Neural cell (in vitro differentiated cells): ENCODE measurements around the gene GASK1A. TPM values are rescaled to one million over a fixed set of nuclear protein-coding genes. Genes with fewer than 3 reads are reported as not detected.

Source experiments
- H2AFZ ChIP-seq: fragments of 200-600, 300-800 bp; sonication (generic), shearing (Covaris generic); 2 replicates; pipeline ENCODE4 v1.6.0; 2014; ENCODE audit warnings: low read depth, mild to moderate bottlenecking, antibody characterized with exemption, low read length, moderate library complexity
- H3F3A ChIP-seq: fragments of 200-600 bp; shearing (Covaris generic); 2 replicates; pipeline ENCODE4 v1.6.1; 2016; ENCODE audit warnings: mild to moderate bottlenecking, moderate library complexity, mixed read lengths, antibody characterized with exemption, low read length; ENCODE audit not compliant: insufficient read depth, poor library complexity, severe bottlenecking
- H3K27ac ChIP-seq: fragments of 200-600, 300-800 bp; sonication (generic), shearing (Covaris generic); 2 replicates; pipeline ENCODE4 v1.5.1; 2014; ENCODE audit warnings: mild to moderate bottlenecking, low read length, moderate library complexity
- H3K27me3 ChIP-seq: fragments of 300-800, 200-600 bp; sonication (generic), shearing (Covaris generic); 2 replicates; pipeline ENCODE4 v1.6.0; 2014; ENCODE audit warnings: mild to moderate bottlenecking, low read depth, low read length, moderate library complexity; ENCODE audit not compliant: insufficient read depth
- H3K36me3 ChIP-seq: fragments of 300-800, 200-600 bp; sonication (generic), shearing (Covaris generic); 2 replicates; pipeline ENCODE4 v1.5.1; 2014; ENCODE audit warnings: mild to moderate bottlenecking, antibody characterized with exemption, low read length, moderate library complexity; ENCODE audit not compliant: insufficient read depth
- H3K4me2 ChIP-seq: fragments of 300-800, 200-600 bp; sonication (generic), shearing (Covaris generic); 2 replicates; pipeline ENCODE4 v1.6.0; 2014; ENCODE audit warnings: mild to moderate bottlenecking, low read length
- H3K4me3 ChIP-seq: fragments of 300-800, 200-600 bp; sonication (generic), shearing (Covaris generic); 2 replicates; pipeline ENCODE4 v1.5.1; 2014; ENCODE audit warnings: mild to moderate bottlenecking, low read length, moderate library complexity
- H3K79me2 ChIP-seq: fragments of 200-600 bp; shearing (Covaris generic); replicated peaks from 2 replicates; pipeline ENCODE4 v1.6.0; 2014; ENCODE audit warnings: mild to moderate bottlenecking, low read length, moderate library complexity; ENCODE audit not compliant: insufficient read depth
- H3K9ac ChIP-seq: fragments of 300-800, 200-600 bp; sonication (generic), shearing (Covaris generic); 2 replicates; pipeline ENCODE4 v1.6.1; 2016; ENCODE audit warnings: mild to moderate bottlenecking, low read length, mixed read lengths
- H3K9me2 ChIP-seq: fragments of 200-600 bp; shearing (Covaris generic); 2 replicates; pipeline ENCODE4 v1.6.1; 2016; ENCODE audit warnings: mild to moderate bottlenecking, low read length, mixed read lengths; ENCODE audit not compliant: insufficient read depth
- H3K9me3 ChIP-seq: fragments of 200-600, 300-800 bp; sonication (generic), shearing (Covaris generic); 2 replicates; pipeline ENCODE4 v1.6.1; 2016; ENCODE audit warnings: mild to moderate bottlenecking, mixed run types, low read length, moderate library complexity, mixed read lengths
- H4K20me1 ChIP-seq: fragments of 200-600 bp; shearing (Covaris generic); 2 replicates; pipeline ENCODE4 v1.6.1; 2016; ENCODE audit warnings: mild to moderate bottlenecking, mixed run types; ENCODE audit not compliant: insufficient read depth
- EP300 ChIP-seq: fragments of 450-650 bp; conservative IDR thresholded peaks from 2 replicates; pipeline ENCODE4 v1.6.1; 2014; ENCODE audit warnings: antibody characterized with exemption, mild to moderate bottlenecking, moderate library complexity; ENCODE audit not compliant: poor library complexity, severe bottlenecking
- EZH2 ChIP-seq: fragments of 200-600, 300-800 bp; shearing (Covaris generic), sonication (generic); IDR thresholded peaks from 2 replicates; pipeline ENCODE4 v1.6.1; 2014; ENCODE audit warnings: antibody characterized with exemption, low read length, borderline replicate concordance, mild to moderate bottlenecking; ENCODE audit not compliant: insufficient read depth, poor library complexity, severe bottlenecking
- MXI1 ChIP-seq: fragments of 450-650 bp; conservative IDR thresholded peaks from 2 replicates; pipeline ENCODE4 v1.6.1; 2014; ENCODE audit warnings: antibody characterized with exemption, mild to moderate bottlenecking; ENCODE audit not compliant: poor library complexity, severe bottlenecking
- POLR2AphosphoS5 ChIP-seq: IDR thresholded peaks from 2 replicates; pipeline ENCODE4 v1.6.1; 2012
- RAD21 ChIP-seq: fragments of 450-650 bp; conservative IDR thresholded peaks from 2 replicates; pipeline ENCODE4 v1.6.1; 2014; ENCODE audit warnings: antibody characterized with exemption, mild to moderate bottlenecking, moderate library complexity
- SMC3 ChIP-seq: fragments of 450-650 bp; conservative IDR thresholded peaks from 2 replicates; pipeline ENCODE4 v1.6.1; 2014; ENCODE audit warnings: antibody characterized with exemption, mild to moderate bottlenecking, moderate library complexity; ENCODE audit not compliant: poor library complexity
- TAF1 ChIP-seq: IDR thresholded peaks from 2 replicates; pipeline ENCODE4 v1.6.1; 2012; ENCODE audit warnings: low read depth
- polyA plus RNA-seq: library from polyadenylated mRNA; depleted of rRNA; stranded (reverse); fragments of >200 nt; gene quantifications from 2 replicates; pipeline ENCODE4 v1.2.3, GENCODE V29; 2014
- TF ChIP-seq, protein P1 (sequence below): fragments of 450-650 bp; IDR thresholded peaks from 2 replicates; pipeline ENCODE4 v1.5.1; 2014; ENCODE audit warnings: antibody characterized with exemption, mild to moderate bottlenecking, moderate library complexity; ENCODE audit not compliant: poor library complexity, severe bottlenecking
- TF ChIP-seq, protein P2 (sequence below): IDR thresholded peaks from 2 replicates; pipeline ENCODE4 v1.6.1; 2012; ENCODE audit warnings: borderline replicate concordance

Gene GASK1A
- polyA plus RNA-seq, 1 donor from 2014 or later: not detected

GRCh38 chr3:43093974-43094373, 114.9 kb downstream of the GASK1A start:
- no peaks in the 10 kb centered on the region for H3K79me2 ChIP-seq
- H3K9ac ChIP-seq: no peak overlapping the region
- TF ChIP-seq EP300: no peak
- TF ChIP-seq EZH2: no peak
- TF ChIP-seq, protein P1, sequence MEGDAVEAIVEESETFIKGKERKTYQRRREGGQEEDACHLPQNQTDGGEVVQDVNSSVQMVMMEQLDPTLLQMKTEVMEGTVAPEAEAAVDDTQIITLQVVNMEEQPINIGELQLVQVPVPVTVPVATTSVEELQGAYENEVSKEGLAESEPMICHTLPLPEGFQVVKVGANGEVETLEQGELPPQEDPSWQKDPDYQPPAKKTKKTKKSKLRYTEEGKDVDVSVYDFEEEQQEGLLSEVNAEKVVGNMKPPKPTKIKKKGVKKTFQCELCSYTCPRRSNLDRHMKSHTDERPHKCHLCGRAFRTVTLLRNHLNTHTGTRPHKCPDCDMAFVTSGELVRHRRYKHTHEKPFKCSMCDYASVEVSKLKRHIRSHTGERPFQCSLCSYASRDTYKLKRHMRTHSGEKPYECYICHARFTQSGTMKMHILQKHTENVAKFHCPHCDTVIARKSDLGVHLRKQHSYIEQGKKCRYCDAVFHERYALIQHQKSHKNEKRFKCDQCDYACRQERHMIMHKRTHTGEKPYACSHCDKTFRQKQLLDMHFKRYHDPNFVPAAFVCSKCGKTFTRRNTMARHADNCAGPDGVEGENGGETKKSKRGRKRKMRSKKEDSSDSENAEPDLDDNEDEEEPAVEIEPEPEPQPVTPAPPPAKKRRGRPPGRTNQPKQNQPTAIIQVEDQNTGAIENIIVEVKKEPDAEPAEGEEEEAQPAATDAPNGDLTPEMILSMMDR: no peak
- TF ChIP-seq RAD21: no peak
- no peak for TF ChIP-seq SMC3
- no peak for TF ChIP-seq TAF1
- TF ChIP-seq MXI1: no peak
- TF ChIP-seq POLR2AphosphoS5: no peak
- TF ChIP-seq, protein P2, sequence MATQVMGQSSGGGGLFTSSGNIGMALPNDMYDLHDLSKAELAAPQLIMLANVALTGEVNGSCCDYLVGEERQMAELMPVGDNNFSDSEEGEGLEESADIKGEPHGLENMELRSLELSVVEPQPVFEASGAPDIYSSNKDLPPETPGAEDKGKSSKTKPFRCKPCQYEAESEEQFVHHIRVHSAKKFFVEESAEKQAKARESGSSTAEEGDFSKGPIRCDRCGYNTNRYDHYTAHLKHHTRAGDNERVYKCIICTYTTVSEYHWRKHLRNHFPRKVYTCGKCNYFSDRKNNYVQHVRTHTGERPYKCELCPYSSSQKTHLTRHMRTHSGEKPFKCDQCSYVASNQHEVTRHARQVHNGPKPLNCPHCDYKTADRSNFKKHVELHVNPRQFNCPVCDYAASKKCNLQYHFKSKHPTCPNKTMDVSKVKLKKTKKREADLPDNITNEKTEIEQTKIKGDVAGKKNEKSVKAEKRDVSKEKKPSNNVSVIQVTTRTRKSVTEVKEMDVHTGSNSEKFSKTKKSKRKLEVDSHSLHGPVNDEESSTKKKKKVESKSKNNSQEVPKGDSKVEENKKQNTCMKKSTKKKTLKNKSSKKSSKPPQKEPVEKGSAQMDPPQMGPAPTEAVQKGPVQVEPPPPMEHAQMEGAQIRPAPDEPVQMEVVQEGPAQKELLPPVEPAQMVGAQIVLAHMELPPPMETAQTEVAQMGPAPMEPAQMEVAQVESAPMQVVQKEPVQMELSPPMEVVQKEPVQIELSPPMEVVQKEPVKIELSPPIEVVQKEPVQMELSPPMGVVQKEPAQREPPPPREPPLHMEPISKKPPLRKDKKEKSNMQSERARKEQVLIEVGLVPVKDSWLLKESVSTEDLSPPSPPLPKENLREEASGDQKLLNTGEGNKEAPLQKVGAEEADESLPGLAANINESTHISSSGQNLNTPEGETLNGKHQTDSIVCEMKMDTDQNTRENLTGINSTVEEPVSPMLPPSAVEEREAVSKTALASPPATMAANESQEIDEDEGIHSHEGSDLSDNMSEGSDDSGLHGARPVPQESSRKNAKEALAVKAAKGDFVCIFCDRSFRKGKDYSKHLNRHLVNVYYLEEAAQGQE: no peak
- no peak overlapping the region for H3K4me3 ChIP-seq
- no peaks in the 10 kb centered on the region for H3K9me2 ChIP-seq
- H2AFZ ChIP-seq: no peak overlapping the region
- no peaks in the 10 kb centered on the region for H4K20me1 ChIP-seq
- no peaks in the 10 kb centered on the region for H3K36me3 ChIP-seq
- H3K27ac ChIP-seq: no peak overlapping the region
- H3K4me2 ChIP-seq: no peak overlapping the region
- no peaks in the 10 kb centered on the region for H3K9me3 ChIP-seq
- no peaks in the 10 kb centered on the region for H3F3A ChIP-seq
- no peaks in the 10 kb centered on the region for H3K27me3 ChIP-seq

DNA sequence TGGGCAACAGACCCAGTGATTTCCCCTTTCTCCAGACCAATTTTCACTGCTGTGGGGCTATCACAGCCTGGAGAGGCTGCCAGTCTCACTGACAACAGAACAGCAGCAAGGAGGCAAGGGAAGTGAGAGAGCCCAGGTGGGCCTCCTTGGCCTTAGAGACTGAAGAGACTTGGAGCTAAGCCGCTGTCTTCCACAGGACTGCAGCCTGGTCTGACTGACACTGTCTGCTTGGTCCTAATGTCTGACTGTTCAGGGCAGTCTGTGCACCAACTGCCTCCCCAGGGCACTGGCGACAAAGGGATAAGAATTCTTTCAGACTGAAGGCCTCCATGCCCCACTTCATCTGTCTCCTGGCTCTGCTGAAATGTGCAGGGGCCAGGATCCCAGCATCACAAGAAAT, 115.3 kb downstream of the GASK1A start:
- no peak overlapping the region for H3K4me3 ChIP-seq
- H3K27ac ChIP-seq: no peak overlapping the region
- H4K20me1 ChIP-seq: no peaks in the 10 kb centered on the region
- no peak overlapping the region for H3K9ac ChIP-seq
- no peaks in the 10 kb centered on the region for H3F3A ChIP-seq
- no peak overlapping the region for H3K4me2 ChIP-seq
- no peaks in the 10 kb centered on the region for H3K9me3 ChIP-seq
- TF ChIP-seq MXI1 (no peak), RAD21 (no peak)
- no peak overlapping the region for H2AFZ ChIP-seq
- no peaks in the 10 kb centered on the region for H3K79me2 ChIP-seq
- H3K36me3 ChIP-seq: no peaks in the 10 kb centered on the region
- no peaks in the 10 kb centered on the region for H3K9me2 ChIP-seq
- H3K27me3 ChIP-seq: no peaks in the 10 kb centered on the region

DNA sequence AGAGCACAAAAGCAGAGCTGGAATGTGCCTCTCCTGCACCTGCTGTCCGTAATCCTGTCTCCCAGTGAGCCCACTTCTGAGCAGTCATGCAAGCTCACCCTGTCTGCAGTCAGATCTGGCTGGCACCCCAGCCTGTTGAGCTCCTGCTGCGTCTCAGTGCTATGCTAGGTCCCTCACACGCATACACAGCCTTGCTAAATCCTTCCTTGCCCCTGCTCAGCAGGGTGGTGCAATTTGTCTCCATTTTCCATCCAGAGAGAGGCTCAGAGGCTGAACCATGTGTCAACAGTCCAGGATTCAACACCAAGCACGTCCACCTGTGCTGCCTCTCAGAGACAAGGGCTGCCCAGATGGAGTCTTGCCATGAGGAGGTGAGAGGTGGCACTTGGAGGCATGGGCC, 115.7 kb downstream of the GASK1A start:
- TF ChIP-seq EZH2 (no peak), SMC3 (no peak), TAF1 (no peak), RAD21 (no peak), MXI1 (no peak), EP300 (no peak), POLR2AphosphoS5 (no peak)
- TF ChIP-seq, protein P1: no peak
- TF ChIP-seq, protein P2: no peak
- Histone ChIP-seq H3K36me3 (no peaks in the 10 kb centered on the region), H2AFZ (no peak overlapping the region), H3F3A (no peaks in the 10 kb centered on the region), H3K9me3 (no peaks in the 10 kb centered on the region), H3K27me3 (no peaks in the 10 kb centered on the region), H4K20me1 (no peaks in the 10 kb centered on the region), H3K79me2 (no peaks in the 10 kb centered on the region), H3K27ac (no peak overlapping the region), H3K4me2 (no peak overlapping the region), H3K9ac (no peak overlapping the region), H3K9me2 (no peaks in the 10 kb centered on the region), H3K4me3 (no peak overlapping the region)
